ENCODE data around the gene ZNF217.
"Not testable (repeated sequence)": the region's sequence is repeated elsewhere in the genome, so short reads cannot be mapped to it uniquely, and the experiment has no call there.

- not testable (repeated sequence) for TF ChIP-seq POLR2A (IDR thresholded peaks at IDR 0.05)
- TF ChIP-seq, protein P1, sequence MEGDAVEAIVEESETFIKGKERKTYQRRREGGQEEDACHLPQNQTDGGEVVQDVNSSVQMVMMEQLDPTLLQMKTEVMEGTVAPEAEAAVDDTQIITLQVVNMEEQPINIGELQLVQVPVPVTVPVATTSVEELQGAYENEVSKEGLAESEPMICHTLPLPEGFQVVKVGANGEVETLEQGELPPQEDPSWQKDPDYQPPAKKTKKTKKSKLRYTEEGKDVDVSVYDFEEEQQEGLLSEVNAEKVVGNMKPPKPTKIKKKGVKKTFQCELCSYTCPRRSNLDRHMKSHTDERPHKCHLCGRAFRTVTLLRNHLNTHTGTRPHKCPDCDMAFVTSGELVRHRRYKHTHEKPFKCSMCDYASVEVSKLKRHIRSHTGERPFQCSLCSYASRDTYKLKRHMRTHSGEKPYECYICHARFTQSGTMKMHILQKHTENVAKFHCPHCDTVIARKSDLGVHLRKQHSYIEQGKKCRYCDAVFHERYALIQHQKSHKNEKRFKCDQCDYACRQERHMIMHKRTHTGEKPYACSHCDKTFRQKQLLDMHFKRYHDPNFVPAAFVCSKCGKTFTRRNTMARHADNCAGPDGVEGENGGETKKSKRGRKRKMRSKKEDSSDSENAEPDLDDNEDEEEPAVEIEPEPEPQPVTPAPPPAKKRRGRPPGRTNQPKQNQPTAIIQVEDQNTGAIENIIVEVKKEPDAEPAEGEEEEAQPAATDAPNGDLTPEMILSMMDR (IDR thresholded peaks at IDR 0.05): not testable (repeated sequence)
These were observed 70.0 kb downstream of the ZNF217 start for GRCh38 chr20:53523615-53524014.
